Uterine smooth muscle cell (primary cell): Measurements from ENCODE around the gene LDLRAD2. TPM values are rescaled to one million over a fixed set of nuclear protein-coding genes. Genes with fewer than 3 reads are reported as not detected.

Experiments used
- total RNA-seq: library from RNA; depleted of rRNA; stranded (reverse); fragments of >200 nt; gene quantifications from 2 replicates; pipeline ENCODE4 v1.2.3, GENCODE V29; 2014

The LDLRAD2 gene
- total RNA-seq, result 0.11 TPM in 1 of 2 replicates, not detected in the other

GRCh38 chr1:21811875-21812305 lies at the start of gene LDLRAD2:
LDLRAD2 (plus strand) TSS chr1:21812265; CDS start chr1:21812452, 187 bp downstream.

GRCh38 chr1:21782868-21783678 lies 29.0 kb upstream of the LDLRAD2 start, which contains the start of gene USP48:
USP48 (minus strand) TSS chr1:21783149; CDS start chr1:21782957, 192 bp downstream.

Other genes with a start within 250 kb of the LDLRAD2 start
- gene RAP1GAP, start 142.9 kb upstream of the LDLRAD2 start, total RNA-seq, result 0.44 and 1.2 TPM in 2 replicates
- 49.5 and 56.1 TPM in 2 replicates for gene USP48, start 29.1 kb upstream of the LDLRAD2 start, total RNA-seq
- 92.9 and 187 TPM in 2 replicates for gene HSPG2, start 125.0 kb downstream of the LDLRAD2 start, total RNA-seq
- not detected in 2 replicates for gene CELA3B, start 164.8 kb downstream of the LDLRAD2 start, total RNA-seq
- gene CELA3A, start 189.4 kb downstream of the LDLRAD2 start, total RNA-seq, result not detected in 2 replicates
- 340 and 543 TPM in 2 replicates for gene CDC42, start 240.4 kb downstream of the LDLRAD2 start, total RNA-seq